HepG2 (cell line): ENCODE measurements around the gene TRNP1. TPM values are rescaled to one million over a fixed set of nuclear protein-coding genes. Genes with fewer than 3 reads are reported as not detected.

Experiments used
- SNAPC4 ChIP-seq: sonication (generic); formaldehyde crosslinking; IDR thresholded peaks from 2 replicates; pipeline ENCODE4 v1.4.0; 2020; ENCODE audit warnings: mild to moderate bottlenecking, missing genetic modification reagents
- TARDBP ChIP-seq: sonication (generic); formaldehyde crosslinking; IDR thresholded peaks from 2 replicates; pipeline ENCODE4 v1.8.0; 2022; ENCODE audit warnings: mild to moderate bottlenecking, missing genetic modification reagents
- ZNF639 ChIP-seq: conservative IDR thresholded peaks from 2 replicates; pipeline ENCODE4 v1.6.1; 2018; ENCODE audit warnings: missing genetic modification reagents
- polyA plus RNA-seq, 8 experiments: library from polyadenylated mRNA; depleted of rRNA in 3 of 8; stranded (reverse) in 7 of 8; unstranded in 1 of 8; fragments of >200 nt; fragmentation: Illumina TruSeq in 4 of 8; extraction: Trizol in 4 of 8; gene quantifications; 2 replicates each; pipeline versions ENCODE4 v1.2.1 to v1.2.3, GENCODE V29; 2011 to 2016; ENCODE audit warnings: low read depth in 4 of 8, missing spikeins in 1 of 8, mixed read lengths in 1 of 8; ENCODE audit not compliant: insufficient read depth in 1 of 8
- total RNA-seq, 5 experiments: library from RNA; depleted of rRNA; stranded (reverse); fragments of >200 nt; fragmentation: Illumina TruSeq; extraction: Trizol; gene quantifications; 2 replicates each; pipeline ENCODE4 v1.2.3, GENCODE V29; 2016; ENCODE audit warnings: low read depth in 1 of 5

The TRNP1 gene
- total and polyA plus RNA-seq, 2 of the 13 experiments (the other 11 are each of a cell fraction or from before 2014, with no cell fraction given) = 42.0 to 158 TPM

- no peak for TF ChIP-seq SNAPC4 (CRISPR knock-in tag)
- TF ChIP-seq ZNF639 (CRISPR knock-in tag) = peak; percentile 20; the same call in 1 of the 2 replicates
- TF ChIP-seq TARDBP = peak; percentile 68
- TF ChIP-seq, all 625 proteins: peak for 87
Observed at GRCh38 chr1:27001570-27002360, 8.3 kb downstream of the TRNP1 start (continued).
